Nephron (organoid): ENCODE data around the gene FNDC3B.

ENCODE experiments used
- H3K27ac Mint-ChIP-seq, 3 experiments: 2 replicates each; pipeline ENCODE4 v1.8.0; 2020; ENCODE audit warnings: mixed read lengths in 3 of 3, mild to moderate bottlenecking in 2 of 3, moderate library complexity in 1 of 3
- H3K27me3 Mint-ChIP-seq: 2 replicates; pipeline ENCODE4 v1.8.0; 2021; ENCODE audit warnings: low read depth, mild to moderate bottlenecking, moderate library complexity, mixed read lengths
- H3K36me3 Mint-ChIP-seq: 2 replicates; pipeline ENCODE4 v1.8.0; 2020; ENCODE audit warnings: low read depth, mixed read lengths
- H3K4me1 Mint-ChIP-seq: 2 replicates; pipeline ENCODE4 v1.8.0; 2020; ENCODE audit warnings: mixed read lengths
- H3K4me3 Mint-ChIP-seq, 3 experiments: 2 replicates each; pipeline ENCODE4 v1.8.0; 2020; ENCODE audit warnings: mild to moderate bottlenecking in 3 of 3, mixed read lengths in 3 of 3, moderate library complexity in 2 of 3
- H3K9me3 Mint-ChIP-seq: 2 replicates; pipeline ENCODE4 v1.8.0; 2020; ENCODE audit warnings: mixed read lengths
- TF ChIP-seq, protein P1 (sequence below), 3 experiments: fragments of 200-600 bp; sonication (generic); IDR thresholded peaks; one replicate each; pipeline ENCODE4 v1.5.0; 2021; ENCODE audit warnings: antibody characterized with exemption in 3 of 3; ENCODE audit not compliant: unreplicated experiment in 3 of 3

The FNDC3B gene

DNA sequence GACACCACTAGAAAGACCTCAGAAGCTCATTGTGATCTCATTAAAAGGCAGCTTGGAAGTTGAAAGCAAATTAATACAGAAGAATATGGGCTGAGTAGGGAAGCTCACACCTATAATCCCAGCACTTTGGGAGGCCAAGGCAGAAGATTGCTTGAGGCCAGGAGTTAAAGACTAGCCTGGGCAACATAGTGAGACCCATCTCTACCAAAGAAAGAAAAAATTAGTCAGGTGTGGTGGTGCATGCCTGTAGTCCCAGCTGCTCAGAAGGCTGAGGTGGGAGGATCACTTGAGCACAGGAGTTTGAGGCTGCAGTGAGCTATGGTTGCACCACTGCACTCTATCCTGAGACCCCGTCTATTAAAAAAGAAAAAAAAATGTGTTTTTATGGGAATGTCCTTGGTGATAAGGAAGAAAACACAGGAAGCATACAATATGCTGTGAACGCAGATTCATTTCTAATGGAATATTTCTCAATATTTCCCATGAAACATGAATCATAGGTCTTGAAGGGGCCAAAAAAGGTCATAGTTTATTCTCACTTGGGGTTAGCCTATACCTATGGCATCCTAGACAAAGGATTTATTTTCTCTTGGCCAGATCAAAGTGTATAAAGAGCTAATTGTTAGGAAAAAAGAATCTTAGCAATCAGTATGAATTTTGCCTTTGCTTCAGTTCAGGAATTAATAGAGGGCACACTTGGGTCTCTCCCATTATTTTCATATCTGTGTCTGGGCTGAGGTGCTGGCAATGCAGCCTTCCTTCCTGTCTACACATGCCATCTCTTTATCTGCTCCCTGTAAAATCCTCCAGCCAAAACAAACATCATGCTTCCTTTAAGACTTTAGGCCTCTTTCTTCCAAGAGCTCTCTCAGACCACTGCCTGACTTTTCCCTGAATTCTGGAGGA lies 98.2 kb downstream of the FNDC3B start:
- Mint-ChIP-seq H3K27ac (peak overlapping the region; percentile 77 to 81 (median 77)), H3K9me3 (no peaks in the 10 kb centered on the region), H3K36me3 (peaks cover 10% of the 10 kb centered on the region), H3K4me3 (no peak overlapping the region), H3K4me1 (peaks cover 62% of the 10 kb centered on the region), H3K27me3 (no peaks in the 10 kb centered on the region)
- TF ChIP-seq, protein P1, sequence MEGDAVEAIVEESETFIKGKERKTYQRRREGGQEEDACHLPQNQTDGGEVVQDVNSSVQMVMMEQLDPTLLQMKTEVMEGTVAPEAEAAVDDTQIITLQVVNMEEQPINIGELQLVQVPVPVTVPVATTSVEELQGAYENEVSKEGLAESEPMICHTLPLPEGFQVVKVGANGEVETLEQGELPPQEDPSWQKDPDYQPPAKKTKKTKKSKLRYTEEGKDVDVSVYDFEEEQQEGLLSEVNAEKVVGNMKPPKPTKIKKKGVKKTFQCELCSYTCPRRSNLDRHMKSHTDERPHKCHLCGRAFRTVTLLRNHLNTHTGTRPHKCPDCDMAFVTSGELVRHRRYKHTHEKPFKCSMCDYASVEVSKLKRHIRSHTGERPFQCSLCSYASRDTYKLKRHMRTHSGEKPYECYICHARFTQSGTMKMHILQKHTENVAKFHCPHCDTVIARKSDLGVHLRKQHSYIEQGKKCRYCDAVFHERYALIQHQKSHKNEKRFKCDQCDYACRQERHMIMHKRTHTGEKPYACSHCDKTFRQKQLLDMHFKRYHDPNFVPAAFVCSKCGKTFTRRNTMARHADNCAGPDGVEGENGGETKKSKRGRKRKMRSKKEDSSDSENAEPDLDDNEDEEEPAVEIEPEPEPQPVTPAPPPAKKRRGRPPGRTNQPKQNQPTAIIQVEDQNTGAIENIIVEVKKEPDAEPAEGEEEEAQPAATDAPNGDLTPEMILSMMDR (IDR thresholded peaks at IDR 0.05; ENCODE audit: unreplicated experiment in 3 of 3) = no peak

DNA sequence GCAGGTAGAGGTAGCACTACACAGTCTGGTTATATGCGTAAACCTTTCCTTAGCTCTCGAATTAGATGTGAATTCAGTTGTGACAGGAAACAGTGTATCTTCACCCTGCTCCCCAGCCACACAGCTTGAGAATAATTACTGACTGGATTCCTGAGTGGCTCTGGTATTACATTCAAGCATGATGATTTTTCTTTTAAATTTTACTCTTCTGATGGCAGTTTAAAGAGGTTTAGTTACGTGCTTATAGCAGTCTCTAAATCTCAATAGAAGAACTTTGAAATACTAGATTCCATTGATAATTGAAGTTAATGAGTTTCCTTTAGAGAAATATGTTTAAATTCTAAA lies 98.8 kb downstream of the FNDC3B start:
- peaks cover 12% of the 10 kb centered on the region for H3K36me3 Mint-ChIP-seq
- H3K27me3 Mint-ChIP-seq = no peaks in the 10 kb centered on the region
- TF ChIP-seq, protein P1 (IDR thresholded peaks at IDR 0.05; ENCODE audit: unreplicated experiment in 3 of 3) = no peak
- H3K4me3 Mint-ChIP-seq = no peak overlapping the region
- no peaks in the 10 kb centered on the region for H3K9me3 Mint-ChIP-seq
- H3K4me1 Mint-ChIP-seq = peaks cover 64% of the 10 kb centered on the region
- peak overlapping the region; percentile 77 to 81 (median 77) for H3K27ac Mint-ChIP-seq

DNA sequence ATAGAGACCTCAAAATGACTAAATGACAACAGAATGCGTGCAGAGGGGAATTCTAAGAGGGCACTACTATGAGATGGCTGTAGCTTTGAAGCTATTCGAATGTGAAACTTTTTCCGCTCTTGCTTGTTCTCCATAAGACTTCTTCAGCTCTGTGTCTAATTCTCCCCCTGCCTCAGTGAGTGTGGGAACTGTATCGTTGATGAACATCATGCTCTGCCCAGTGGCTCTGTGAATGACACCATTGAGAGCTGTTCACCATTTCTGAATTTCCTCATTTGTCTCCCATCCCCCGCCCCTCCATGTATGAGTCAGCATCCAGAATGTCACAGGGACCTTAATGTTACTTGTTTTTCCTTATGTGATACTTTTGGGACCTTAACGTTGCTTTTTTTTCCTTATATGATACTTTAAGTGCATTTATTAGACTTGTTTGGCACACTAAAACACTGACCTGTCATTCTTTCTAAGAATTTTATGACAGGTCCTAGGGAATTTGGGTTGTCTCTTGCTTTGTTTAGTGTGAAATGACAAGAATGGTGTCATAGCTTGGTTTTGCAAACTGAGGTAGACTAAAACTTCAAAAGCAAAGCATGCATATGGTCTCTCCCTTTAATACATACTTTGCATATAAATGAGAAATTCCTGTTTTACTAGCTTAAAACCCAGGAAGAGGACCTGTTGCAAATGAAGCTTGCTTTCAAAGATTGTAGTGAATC lies 99.6 kb downstream of the FNDC3B start:
- TF ChIP-seq, protein P1 (IDR thresholded peaks at IDR 0.05; ENCODE audit: unreplicated experiment in 3 of 3) = no peak
- Mint-ChIP-seq H3K27me3 (no peaks in the 10 kb centered on the region), H3K9me3 (no peaks in the 10 kb centered on the region), H3K4me1 (peaks cover 59% of the 10 kb centered on the region), H3K27ac (peak overlapping the region; percentile 27 to 57 (median 40)), H3K36me3 (peaks cover 15% of the 10 kb centered on the region), H3K4me3 (no peak overlapping the region)

DNA sequence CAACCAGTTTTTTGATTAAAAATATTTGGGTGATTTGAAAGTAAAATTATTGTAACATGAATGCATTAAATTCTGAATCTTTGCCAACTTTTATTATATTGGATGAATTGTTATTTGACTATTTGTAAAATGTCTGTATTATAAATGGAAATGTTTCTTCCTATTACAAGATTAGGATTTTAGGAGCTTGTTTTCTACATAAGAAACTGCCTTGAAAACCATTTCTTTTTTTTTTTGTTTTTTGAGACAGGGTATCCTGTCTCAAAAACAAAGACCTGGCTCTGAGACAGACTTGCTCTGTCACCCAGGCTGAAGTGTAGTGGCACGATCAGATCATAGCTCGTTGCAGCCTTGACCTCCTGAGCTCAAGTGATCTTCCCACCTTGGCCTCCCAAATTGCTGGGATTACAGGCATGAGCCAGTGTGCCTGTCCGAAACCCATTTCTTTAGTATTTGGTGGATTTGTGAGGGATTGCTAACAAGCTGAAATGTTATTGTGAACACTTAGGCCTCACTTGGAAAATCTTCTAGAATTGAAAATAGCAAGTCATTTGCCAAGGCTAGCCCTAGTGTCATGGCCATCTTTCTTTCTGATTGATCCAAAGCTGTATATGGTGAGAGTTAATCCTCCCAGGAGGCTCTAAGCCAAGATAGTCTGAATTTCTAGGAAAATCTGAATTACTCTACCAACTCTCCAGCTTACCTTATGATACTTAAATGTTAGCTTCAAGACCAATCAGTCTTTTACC lies 100.3 kb downstream of the FNDC3B start:
- Mint-ChIP-seq H3K4me3 (no peak overlapping the region), H3K27me3 (no peaks in the 10 kb centered on the region), H3K9me3 (no peaks in the 10 kb centered on the region), H3K27ac (peak overlapping the region; percentile 79 to 94 (median 85)), H3K36me3 (peaks cover 19% of the 10 kb centered on the region), H3K4me1 (peaks cover 62% of the 10 kb centered on the region)
- TF ChIP-seq, protein P1 (IDR thresholded peaks at IDR 0.05; ENCODE audit: unreplicated experiment in 3 of 3) = no peak

DNA sequence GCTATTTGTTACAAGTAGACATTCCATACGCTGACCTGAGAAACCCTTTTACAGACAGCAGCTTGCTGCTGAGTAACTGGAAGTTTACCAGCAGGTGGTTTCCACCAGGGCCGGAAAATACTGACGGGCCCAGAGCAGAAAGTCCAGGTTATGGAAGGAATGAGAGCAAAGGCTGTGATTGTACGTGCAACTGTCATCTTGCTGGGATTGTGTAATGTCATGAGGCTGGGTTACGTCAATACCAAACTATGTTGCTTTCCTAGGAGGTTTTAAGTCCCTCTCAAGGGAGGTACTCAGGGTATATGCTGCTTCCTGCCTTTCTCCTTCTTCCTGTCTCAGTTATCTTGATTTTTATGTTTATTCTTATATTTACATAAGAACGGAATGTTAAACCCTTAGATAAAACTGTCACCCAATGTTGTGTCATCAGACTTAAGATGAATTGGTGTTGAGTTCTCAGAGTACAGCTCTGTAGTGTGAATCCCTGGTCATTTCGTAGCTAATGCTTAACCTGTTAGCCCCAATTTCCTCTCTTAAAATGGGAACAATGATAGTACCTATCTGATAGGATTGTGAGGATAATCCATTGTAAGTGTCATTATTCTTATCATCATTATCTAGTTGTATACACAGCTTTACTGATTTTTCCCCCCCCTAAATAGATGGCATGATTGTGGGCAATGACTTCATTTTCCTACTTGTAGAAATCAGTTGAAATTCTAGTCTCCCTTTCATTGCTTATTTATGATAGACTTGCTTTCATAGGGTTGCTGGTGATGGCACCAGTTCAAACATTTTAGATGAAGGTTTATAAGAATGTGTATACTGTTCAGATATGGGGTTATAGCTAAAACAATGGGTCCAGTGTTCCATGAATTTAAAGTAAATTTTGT lies 101.4 kb downstream of the FNDC3B start:
- H3K36me3 Mint-ChIP-seq = peaks cover 19% of the 10 kb centered on the region
- no peaks in the 10 kb centered on the region for H3K9me3 Mint-ChIP-seq
- H3K27ac Mint-ChIP-seq = peak overlapping the region; percentile 79 to 94 (median 85)
- H3K4me3 Mint-ChIP-seq = no peak overlapping the region
- TF ChIP-seq, protein P1 (IDR thresholded peaks at IDR 0.05; ENCODE audit: unreplicated experiment in 3 of 3) = peak in 1 of 3 experiments; percentile 11
- peaks cover 68% of the 10 kb centered on the region for H3K4me1 Mint-ChIP-seq
- H3K27me3 Mint-ChIP-seq = no peaks in the 10 kb centered on the region
